ENCODE data around the gene ATP1B1. TPM values are rescaled to one million over a fixed set of nuclear protein-coding genes. Genes with fewer than 3 reads are reported as not detected.

The ATP1B1 gene
- total RNA-seq, 1 donor from 2014 or later, result 173 TPM

DNA sequence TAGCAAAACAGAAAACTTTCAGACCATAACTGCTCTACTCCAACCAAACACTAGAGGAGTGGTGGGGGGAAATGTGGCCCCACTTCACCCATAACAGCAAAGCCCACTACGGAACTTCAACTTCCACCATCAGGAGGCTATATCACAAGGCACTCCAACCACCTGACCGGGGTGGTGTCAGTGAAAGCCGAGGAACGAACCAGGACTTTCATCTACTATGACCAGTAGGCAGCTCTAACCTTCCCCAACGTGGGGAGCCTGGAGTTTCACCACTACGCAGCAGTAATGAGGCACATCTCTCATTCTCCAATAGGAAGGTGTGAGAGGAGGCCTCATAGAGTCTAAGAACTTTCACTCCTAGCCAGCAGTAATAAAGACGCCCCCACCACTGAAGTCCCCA, 42.4 kb upstream of the ATP1B1 start:
- no peak overlapping the region for H3K27ac ChIP-seq
- no peak for TF ChIP-seq CTCF (IDR thresholded peaks at IDR 0.05)
- ATAC-seq (no peak), DNase-seq (no peak)
- H3K36me3 ChIP-seq, result no peaks in the 10 kb centered on the region
- intact Hi-C loops (cut with DNase I), result no loop called here
- H3K4me3 ChIP-seq, result no peak overlapping the region
- H3K9me3 ChIP-seq, result peaks cover 14% of the 10 kb centered on the region
- peaks cover 17% of the 10 kb centered on the region for H3K4me1 ChIP-seq
- no peaks in the 10 kb centered on the region for H3K27me3 ChIP-seq (ENCODE audit: low read depth)

- DNase-seq (no peak), ATAC-seq (no peak)
- no peaks in the 10 kb centered on the region for H3K4me1 ChIP-seq
- H3K36me3 ChIP-seq, result no peaks in the 10 kb centered on the region
- H3K27ac ChIP-seq, result no peak overlapping the region
- H3K4me3 ChIP-seq, result no peak overlapping the region
- H3K9me3 ChIP-seq, result peaks cover 8% of the 10 kb centered on the region
- TF ChIP-seq CTCF (IDR thresholded peaks at IDR 0.05), result no peak
- intact Hi-C loops (cut with DNase I), result no loop called here
- no peaks in the 10 kb centered on the region for H3K27me3 ChIP-seq (ENCODE audit: low read depth)
Measured at GRCh38 chr1:169070547-169070946, 35.9 kb upstream of the ATP1B1 start.

- Histone ChIP-seq H3K4me1 (no peaks in the 10 kb centered on the region), H3K27ac (no peak overlapping the region), H3K36me3 (no peaks in the 10 kb centered on the region), H3K9me3 (peaks cover 8% of the 10 kb centered on the region), H3K4me3 (no peak overlapping the region), H3K27me3 (ENCODE audit: low read depth) (no peaks in the 10 kb centered on the region)
- DNase-seq (no peak), ATAC-seq (no peak)
- no peak for TF ChIP-seq CTCF (IDR thresholded peaks at IDR 0.05)
- intact Hi-C loops (cut with DNase I), result no loop called here
Measured at GRCh38 chr1:169070958-169071357, 35.5 kb upstream of the ATP1B1 start.

- intact Hi-C loops (cut with DNase I), result no loop called here
- Histone ChIP-seq H3K4me1 (no peaks in the 10 kb centered on the region), H3K27ac (no peak overlapping the region), H3K4me3 (no peak overlapping the region), H3K9me3 (no peaks in the 10 kb centered on the region), H3K36me3 (no peaks in the 10 kb centered on the region), H3K27me3 (ENCODE audit: low read depth) (no peaks in the 10 kb centered on the region)
- no peak for TF ChIP-seq CTCF (IDR thresholded peaks at IDR 0.05)
- no peak for DNase-seq
- ATAC-seq, result no peak
Measured at GRCh38 chr1:169072945-169073725, 33.4 kb upstream of the ATP1B1 start.

GRCh38 chr1:169078163-169078883, 28.2 kb upstream of the ATP1B1 start:
- peak in 1 of 2 donors; percentile 32 for ATAC-seq
- intact Hi-C loops (cut with DNase I), result no loop called here

More at GRCh38 chr1:169078163-169078883, 28.2 kb upstream of the ATP1B1 start:
- Histone ChIP-seq H3K4me1 (no peaks in the 10 kb centered on the region), H3K9me3 (no peaks in the 10 kb centered on the region), H3K36me3 (no peaks in the 10 kb centered on the region), H3K27ac (no peak overlapping the region), H3K27me3 (ENCODE audit: low read depth) (no peaks in the 10 kb centered on the region), H3K4me3 (no peak overlapping the region)
- no peak for TF ChIP-seq CTCF (IDR thresholded peaks at IDR 0.05)
- no peak for DNase-seq

Measured in lower lobe of right lung (tissue), 2 donors.